Measurements from ENCODE around the gene POP7.
"Not testable (repeated sequence)": the region's sequence is repeated elsewhere in the genome, so short reads cannot be mapped to it uniquely, and the experiment has no call there.

DNA sequence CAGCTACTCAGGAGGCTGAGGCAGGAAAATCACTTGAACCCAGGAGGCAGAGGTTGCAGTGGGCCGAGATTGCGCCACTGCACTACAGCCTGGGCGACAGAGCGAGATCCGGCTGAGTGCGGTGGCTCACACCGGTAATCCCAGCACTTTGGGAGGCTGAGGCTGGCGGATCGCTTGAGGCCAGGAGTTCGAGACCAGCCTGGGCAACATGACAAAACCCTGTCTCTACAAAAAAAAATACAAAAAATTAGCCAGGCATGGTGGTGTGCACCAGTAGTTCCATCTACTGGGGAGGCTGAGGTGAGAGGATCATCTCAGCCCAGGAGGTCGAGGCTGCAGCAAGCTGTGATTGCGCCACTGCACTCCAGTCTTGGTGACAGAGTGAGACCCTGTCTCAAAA lies 36.8 kb upstream of the POP7 start:
- TF ChIP-seq, protein P1, sequence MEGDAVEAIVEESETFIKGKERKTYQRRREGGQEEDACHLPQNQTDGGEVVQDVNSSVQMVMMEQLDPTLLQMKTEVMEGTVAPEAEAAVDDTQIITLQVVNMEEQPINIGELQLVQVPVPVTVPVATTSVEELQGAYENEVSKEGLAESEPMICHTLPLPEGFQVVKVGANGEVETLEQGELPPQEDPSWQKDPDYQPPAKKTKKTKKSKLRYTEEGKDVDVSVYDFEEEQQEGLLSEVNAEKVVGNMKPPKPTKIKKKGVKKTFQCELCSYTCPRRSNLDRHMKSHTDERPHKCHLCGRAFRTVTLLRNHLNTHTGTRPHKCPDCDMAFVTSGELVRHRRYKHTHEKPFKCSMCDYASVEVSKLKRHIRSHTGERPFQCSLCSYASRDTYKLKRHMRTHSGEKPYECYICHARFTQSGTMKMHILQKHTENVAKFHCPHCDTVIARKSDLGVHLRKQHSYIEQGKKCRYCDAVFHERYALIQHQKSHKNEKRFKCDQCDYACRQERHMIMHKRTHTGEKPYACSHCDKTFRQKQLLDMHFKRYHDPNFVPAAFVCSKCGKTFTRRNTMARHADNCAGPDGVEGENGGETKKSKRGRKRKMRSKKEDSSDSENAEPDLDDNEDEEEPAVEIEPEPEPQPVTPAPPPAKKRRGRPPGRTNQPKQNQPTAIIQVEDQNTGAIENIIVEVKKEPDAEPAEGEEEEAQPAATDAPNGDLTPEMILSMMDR (conservative IDR thresholded peaks at IDR 0.05): not testable (repeated sequence)
- TF ChIP-seq EZH2 (IDR thresholded peaks at IDR 0.05; ENCODE audit: low read depth): not testable (repeated sequence)
